HCT116 (cell line): ENCODE data around the gene HMGXB3. TPM values are rescaled to one million over a fixed set of nuclear protein-coding genes. Genes with fewer than 3 reads are reported as not detected.

ENCODE experiments used
- ATAC-seq: fragments of 200-7000 bp; cut with Tn5 transposase; 2 replicates; pipeline ENCODE4 v1.9.1; 2020; ENCODE audit warnings: mild to moderate bottlenecking, moderate library complexity
- BruUV-seq: library from RNA; stranded (reverse); fragments of 400-500 nt; replicated peaks from 2 replicates; lab custom pipeline; 2021; lab: Mats Ljungman, UMichigan
- CTCF ChIA-PET: fragments of 300-600 bp; sonication (Branson Sonifier 250); formaldehyde crosslinking; loops from one replicate; lab custom pipeline; 2021; ENCODE audit warnings: antibody characterized with exemption; lab: Charles Lee
- POLR2A ChIA-PET: fragments of 300-600, 350-600 bp; sonication (Branson Sonifier 250); formaldehyde crosslinking; loops from one replicate; lab custom pipeline; 2021; ENCODE audit warnings: antibody characterized with exemption; lab: Charles Lee
- RAD21 ChIA-PET, 2 experiments: fragments of 300-600 bp; sonication (Branson Sonifier 250); formaldehyde crosslinking; loops; one replicate each; lab custom pipeline; 2023; ENCODE audit warnings: low total read pairs in 2 of 2; ENCODE audit not compliant: uncharacterized antibody in 2 of 2, unreplicated experiment in 2 of 2, low non-redundant PET in 1 of 2; lab: Charles Lee
- DNase-seq: peaks from one replicate; pipeline ENCODE4 v3.0.0-alpha.2; 2010; ENCODE audit warnings: low read depth, low spot score
- H2AFZ ChIP-seq: fragments of 200-600 bp; shearing (Covaris generic), sonication (generic); 2 replicates; pipeline ENCODE4 v1.6.1; 2017; ENCODE audit warnings: low read depth, mixed run types, mixed read lengths, antibody characterized with exemption, low read length; ENCODE audit not compliant: poor library complexity, severe bottlenecking
- H3K27ac ChIP-seq: 2 replicates; pipeline ENCODE4 v1.5.1; 2012; ENCODE audit warnings: low read depth, low read length
- H3K27me3 ChIP-seq: fragments of 200-600 bp; sonication (generic); 2 replicates; pipeline ENCODE4 v1.6.1; 2016; ENCODE audit warnings: mixed run types, low read length, mixed read lengths; ENCODE audit not compliant: insufficient read depth
- H3K36me3 ChIP-seq, 2 experiments: fragments of 200-500 bp in 1 of 2; fragments of 200-600 bp in 1 of 2; sonication (Bioruptor generic) in 1 of 2; sonication (generic) in 1 of 2; 2 replicates each; pipeline versions ENCODE4 v1.5.1 to v1.6.1; 2014 to 2016; ENCODE audit warnings: low read length in 2 of 2, inconsistent platforms in 1 of 2, mixed read lengths in 1 of 2, mixed run types in 1 of 2; ENCODE audit not compliant: insufficient read depth in 2 of 2, control insufficient read depth in 1 of 2
- H3K4me1 ChIP-seq, 2 experiments: fragments of 200-600 bp in 1 of 2; sonication (generic) in 1 of 2; 2 replicates each; pipeline versions ENCODE4 v1.5.1 to v1.6.1; 2012 to 2017; ENCODE audit warnings: low read length in 2 of 2, inconsistent platforms in 1 of 2, mild to moderate bottlenecking in 1 of 2, mixed read lengths in 1 of 2, mixed run types in 1 of 2, moderate library complexity in 1 of 2; ENCODE audit not compliant: insufficient read depth in 2 of 2, control insufficient read depth in 1 of 2
- H3K4me2 ChIP-seq: fragments of 200-600 bp; sonication (generic); 2 replicates; pipeline ENCODE4 v1.6.1; 2017; ENCODE audit warnings: mixed run types, low read length, mixed read lengths
- H3K4me3 ChIP-seq, 2 experiments: fragments of 200-600 bp in 1 of 2; sonication (generic) in 1 of 2; replicated peaks in 1 of 2; 2 replicates each; pipeline ENCODE4 v1.5.1; 2011 to 2016; ENCODE audit warnings: low read length in 2 of 2, control low read depth in 1 of 2, low read depth in 1 of 2, mild to moderate bottlenecking in 1 of 2, mixed read lengths in 1 of 2, mixed run types in 1 of 2
- H3K79me2 ChIP-seq: fragments of 200-600 bp; sonication (generic); 2 replicates; pipeline ENCODE4 v1.6.1; 2017; ENCODE audit warnings: mild to moderate bottlenecking, mixed run types, low read length, moderate library complexity, mixed read lengths; ENCODE audit not compliant: insufficient read depth
- H3K9ac ChIP-seq: fragments of 200-600 bp; sonication (generic); 2 replicates; pipeline ENCODE4 v1.6.1; 2016; ENCODE audit warnings: low read length, mixed read lengths
- H3K9me2 ChIP-seq: fragments of 200-600 bp; sonication (generic), shearing (Covaris generic); 2 replicates; pipeline ENCODE4 v1.6.1; 2017; ENCODE audit warnings: mixed run types, mild to moderate bottlenecking, moderate library complexity; ENCODE audit not compliant: insufficient read depth
- H3K9me3 ChIP-seq, 2 experiments: fragments of 200-500 bp in 1 of 2; fragments of 200-600 bp in 1 of 2; sonication (Bioruptor generic) in 1 of 2; sonication (generic) in 1 of 2; 2 replicates each; pipeline ENCODE4 v1.6.1; 2014 to 2017; ENCODE audit warnings: low read length in 2 of 2, mixed read lengths in 2 of 2, inconsistent platforms in 1 of 2, low read depth in 1 of 2, mild to moderate bottlenecking in 1 of 2, mixed run types in 1 of 2, moderate library complexity in 1 of 2; ENCODE audit not compliant: control insufficient read depth in 1 of 2, insufficient read depth in 1 of 2
- H4K20me1 ChIP-seq: fragments of 200-600 bp; sonication (generic), shearing (Covaris generic); 2 replicates; pipeline ENCODE4 v1.6.1; 2017; ENCODE audit warnings: mixed run types, mild to moderate bottlenecking, moderate library complexity; ENCODE audit not compliant: insufficient read depth
- ATF3 ChIP-seq: IDR thresholded peaks from 2 replicates; pipeline ENCODE4 v1.6.1; 2012
- CEBPB ChIP-seq: IDR thresholded peaks from 2 replicates; pipeline ENCODE4 v1.6.1; 2012; ENCODE audit warnings: low read depth
- CTCF ChIP-seq, 3 experiments: fragments of 200-600 bp in 1 of 3; sonication (generic) in 1 of 3; IDR thresholded peaks in 2 of 3; conservative IDR thresholded peaks in 1 of 3; 2 replicates each; pipeline ENCODE4 v1.5.1; 2012 to 2017; ENCODE audit warnings: low read depth in 2 of 3, low read length in 2 of 3, antibody characterized with exemption in 1 of 3, borderline replicate concordance in 1 of 3, control low read depth in 1 of 3, mild to moderate bottlenecking in 1 of 3, mixed read lengths in 1 of 3, mixed run types in 1 of 3, moderate library complexity in 1 of 3; ENCODE audit not compliant: insufficient read depth in 1 of 3
- EGR1 ChIP-seq: IDR thresholded peaks from 2 replicates; pipeline ENCODE4 v1.6.1; 2012; ENCODE audit warnings: low read depth
- EZH2 ChIP-seq: fragments of 200-600 bp; sonication (generic); IDR thresholded peaks from 2 replicates; pipeline ENCODE4 v1.6.1; 2017; ENCODE audit warnings: antibody characterized with exemption, mixed run types
- JUND ChIP-seq: IDR thresholded peaks from 2 replicates; pipeline ENCODE4 v1.6.1; 2012
- MAX ChIP-seq: IDR thresholded peaks from 2 replicates; pipeline ENCODE4 v1.6.1; 2012
- POLR2A ChIP-seq: IDR thresholded peaks from 2 replicates; pipeline ENCODE4 v1.7.0; 2011; ENCODE audit warnings: borderline replicate concordance; ENCODE audit not compliant: insufficient read depth, insufficient read length; ENCODE audit errors: extremely low read depth
- POLR2AphosphoS5 ChIP-seq: IDR thresholded peaks from 2 replicates; pipeline ENCODE4 v1.6.1; 2011; ENCODE audit warnings: mild to moderate bottlenecking, low read depth, low read length, moderate library complexity
- RAD21 ChIP-seq: IDR thresholded peaks from 2 replicates; pipeline ENCODE4 v1.6.1; 2012; ENCODE audit warnings: low read depth, mild to moderate bottlenecking
- SP1 ChIP-seq: IDR thresholded peaks from 2 replicates; pipeline ENCODE4 v1.6.1; 2012; ENCODE audit warnings: low read depth
- SRF ChIP-seq: IDR thresholded peaks from 2 replicates; pipeline ENCODE4 v1.6.1; 2012; ENCODE audit warnings: low read depth
- YY1 ChIP-seq: IDR thresholded peaks from 2 replicates; pipeline ENCODE4 v1.6.1; 2011; ENCODE audit warnings: low read length, low read depth, moderate library complexity, mild to moderate bottlenecking; ENCODE audit not compliant: insufficient replicate concordance; ENCODE audit errors: extremely low read depth
- ZBTB33 ChIP-seq: IDR thresholded peaks from 2 replicates; pipeline ENCODE4 v1.6.1; 2011; ENCODE audit warnings: mild to moderate bottlenecking, low read length, moderate library complexity; ENCODE audit not compliant: insufficient replicate concordance; ENCODE audit errors: extremely low read depth
- ZFX ChIP-seq: fragments of 450-650 bp; IDR thresholded peaks from 2 replicates; pipeline ENCODE4 v1.6.1; 2017
- intact Hi-C: fragments of 100-400 bp; cut with micrococcal nuclease; formaldehyde crosslinking; loops from 2 replicates; pipeline ENCODE4 v1.10.0; 2022
- total RNA-seq: library from RNA; stranded (reverse); gene quantifications from one replicate; pipeline ENCODE4 v1.2.1, GENCODE V29; 2021; ENCODE audit not compliant: unreplicated experiment

Gene HMGXB3
- total RNA-seq, 1 experiment from 2014 or later = 41.8 TPM

GRCh38 chr5:150035139-150035895 lies 34.8 kb downstream of the HMGXB3 start:
- no peak for DNase-seq
- Histone ChIP-seq H3K9me3 (no peaks in the 10 kb centered on the region), H3K36me3 (peaks cover 66 to 87% of the 10 kb centered on the region in 2 experiments), H3K27me3 (no peaks in the 10 kb centered on the region), H3K27ac (no peak overlapping the region), H3K79me2 (0 out of 2 replicates have a peak, but pooled peaks cover 23% of the 10 kb centered on the region), H3K9ac (no peak overlapping the region), H3K4me3 (no peak overlapping the region), H3K4me2 (no peak overlapping the region), H4K20me1 (no peaks in the 10 kb centered on the region; the same call in 1 of the 2 replicates), H2AFZ (no peak overlapping the region), H3K9me2 (no peaks in the 10 kb centered on the region), H3K4me1 (no peaks in the 10 kb centered on the region)
- RAD21 ChIA-PET = no interaction called here
- POLR2A ChIA-PET = interaction anchor here (0.7 kb wide), 1 partner anchor 13 kb away, joined by 4 read pairs; no protein-coding TSS in a partner anchor
- CTCF ChIA-PET = no interaction called here
- intact Hi-C loops = no loop called here
- no TSS peak for BruUV-seq
- TF ChIP-seq CEBPB (no peak), SRF (no peak), RAD21 (no peak), YY1 (no peak), EGR1 (no peak), CTCF (IDR thresholded peaks at IDR 0.05 in 2 of 3, conservative IDR thresholded peaks at IDR 0.05 in 1 of 3; ENCODE audit: borderline replicate concordance in 1 of 3, insufficient read depth in 1 of 3, low read depth in 2 of 3, low read length in 2 of 3) (no peak), POLR2AphosphoS5 (no peak), EZH2 (no peak), MAX (no peak), ATF3 (no peak), SP1 (no peak), JUND (no peak), ZFX (no peak), POLR2A (no peak), ZBTB33 (no peak)
- ATAC-seq = no peak
